DOHH2 (cell line): ENCODE results near the gene AQP1.

Experiments used
- H3F3A ChIP-seq: fragments of 200-600 bp; sonication (generic), shearing (Covaris generic); 2 replicates; pipeline ENCODE4 v1.6.0; 2016; ENCODE audit warnings: antibody characterized with exemption, mild to moderate bottlenecking; ENCODE audit not compliant: control insufficient read depth, insufficient read depth
- H3K27ac ChIP-seq: fragments of 200-600 bp; sonication (generic); 2 replicates; pipeline ENCODE4 v1.5.1; 2014; ENCODE audit warnings: low read depth, mild to moderate bottlenecking, low read length, moderate library complexity
- H3K27me3 ChIP-seq: fragments of 200-600 bp; sonication (generic); 2 replicates; pipeline ENCODE4 v1.6.1; 2014; ENCODE audit warnings: mild to moderate bottlenecking, low read length, mixed read lengths; ENCODE audit not compliant: control insufficient read depth
- H3K36me3 ChIP-seq: fragments of 200-600 bp; sonication (generic); 2 replicates; pipeline ENCODE4 v1.6.1; 2014; ENCODE audit warnings: mild to moderate bottlenecking, low read length, moderate library complexity, mixed read lengths; ENCODE audit not compliant: control insufficient read depth
- H3K4me1 ChIP-seq: fragments of 200-600 bp; sonication (generic); 2 replicates; pipeline ENCODE4 v1.6.1; 2014; ENCODE audit warnings: mild to moderate bottlenecking, low read length, mixed read lengths; ENCODE audit not compliant: control insufficient read depth
- H3K4me2 ChIP-seq: fragments of 200-600 bp; sonication (generic); 2 replicates; pipeline ENCODE4 v1.6.0; 2014; ENCODE audit warnings: mild to moderate bottlenecking, low read length, moderate library complexity
- H3K4me3 ChIP-seq: fragments of 200-600 bp; sonication (generic); 2 replicates; pipeline ENCODE4 v1.5.1; 2014; ENCODE audit warnings: mild to moderate bottlenecking, low read length, mixed read lengths
- H3K79me2 ChIP-seq: fragments of 200-600 bp; sonication (generic); 2 replicates; pipeline ENCODE4 v1.6.1; 2014; ENCODE audit warnings: mild to moderate bottlenecking, low read length, mixed read lengths; ENCODE audit not compliant: control insufficient read depth
- H3K9me2 ChIP-seq: fragments of 200-600 bp; sonication (generic); replicated peaks from 2 replicates; pipeline ENCODE4 v1.6.1; 2014; ENCODE audit warnings: mild to moderate bottlenecking, low read length, mixed read lengths; ENCODE audit not compliant: control insufficient read depth
- H3K9me3 ChIP-seq: fragments of 200-600 bp; sonication (generic); 2 replicates; pipeline ENCODE4 v1.6.1; 2014; ENCODE audit warnings: antibody characterized with exemption, low read length, mixed read lengths; ENCODE audit not compliant: control insufficient read depth, insufficient read depth
- H4K20me1 ChIP-seq: fragments of 200-600 bp; sonication (generic); 2 replicates; pipeline ENCODE4 v1.6.0; 2014; ENCODE audit warnings: low read depth, mild to moderate bottlenecking, antibody characterized with exemption, low read length, moderate library complexity; ENCODE audit not compliant: control insufficient read depth, insufficient read depth
- CTCF ChIP-seq: fragments of 200-600 bp; sonication (generic); IDR thresholded peaks from one replicate; pipeline ENCODE4 v1.5.1; 2014; ENCODE audit warnings: antibody characterized with exemption, mild to moderate bottlenecking, low read depth, low read length; ENCODE audit not compliant: poor library complexity, severe bottlenecking
- EZH2phosphoT487 ChIP-seq: fragments of 200-600 bp; sonication (generic); IDR thresholded peaks from 2 replicates; pipeline ENCODE4 v1.6.1; 2017; ENCODE audit warnings: borderline replicate concordance, mild to moderate bottlenecking, antibody characterized with exemption, low read length, moderate library complexity, mixed read lengths

Gene AQP1

GRCh38 chr7:30911133-30911532 lies 520 bp upstream of the AQP1 start:
- H3F3A ChIP-seq, result no peaks in the 10 kb centered on the region
- no peak overlapping the region for H3K4me2 ChIP-seq
- no peaks in the 10 kb centered on the region for H3K27me3 ChIP-seq
- H3K79me2 ChIP-seq, result no peaks in the 10 kb centered on the region
- TF ChIP-seq EZH2phosphoT487 (no peak), CTCF (no peak)
- H3K4me3 ChIP-seq, result no peak overlapping the region
- H3K36me3 ChIP-seq, result no peaks in the 10 kb centered on the region
- H3K9me3 ChIP-seq, result no peaks in the 10 kb centered on the region
- H4K20me1 ChIP-seq, result no peaks in the 10 kb centered on the region
- H3K9me2 ChIP-seq, result no peaks in the 10 kb centered on the region
- peaks cover 3% of the 10 kb centered on the region; the same call in 1 of the 2 replicates for H3K4me1 ChIP-seq
- no peak overlapping the region for H3K27ac ChIP-seq

GRCh38 chr7:30912021-30912730 lies 523 bp downstream of the AQP1 start:
- Histone ChIP-seq H3K27ac (no peak overlapping the region), H3F3A (no peaks in the 10 kb centered on the region), H3K9me2 (no peaks in the 10 kb centered on the region), H3K4me2 (no peak overlapping the region), H3K4me1 (peaks cover 3% of the 10 kb centered on the region; the same call in 1 of the 2 replicates), H3K36me3 (no peaks in the 10 kb centered on the region), H3K4me3 (no peak overlapping the region), H3K9me3 (no peaks in the 10 kb centered on the region), H3K79me2 (no peaks in the 10 kb centered on the region), H3K27me3 (no peaks in the 10 kb centered on the region), H4K20me1 (no peaks in the 10 kb centered on the region)
- TF ChIP-seq EZH2phosphoT487 (no peak), CTCF (no peak)

- H3K4me1 ChIP-seq, result peaks cover 3% of the 10 kb centered on the region; the same call in 1 of the 2 replicates
- no peak overlapping the region for H3K27ac ChIP-seq
- H3K36me3 ChIP-seq, result no peaks in the 10 kb centered on the region
- no peak overlapping the region for H3K4me2 ChIP-seq
- H3K4me3 ChIP-seq, result no peak overlapping the region
- TF ChIP-seq CTCF (no peak), EZH2phosphoT487 (no peak)
- H3K9me2 ChIP-seq, result no peaks in the 10 kb centered on the region
- H4K20me1 ChIP-seq, result no peaks in the 10 kb centered on the region
- H3K27me3 ChIP-seq, result no peaks in the 10 kb centered on the region
- no peaks in the 10 kb centered on the region for H3F3A ChIP-seq
- no peaks in the 10 kb centered on the region for H3K79me2 ChIP-seq
- H3K9me3 ChIP-seq, result no peaks in the 10 kb centered on the region
These were observed 1.0 kb downstream of the AQP1 start for GRCh38 chr7:30912731-30912985.
